Gastrocnemius medialis (tissue), 4 donors: ENCODE measurements around the gene TMEM117. TPM values are rescaled to one million over a fixed set of nuclear protein-coding genes. Genes with fewer than 3 reads are reported as not detected.

Source experiments
- ATAC-seq, 2 donors: fragments of 150-250 bp; one replicate each; pipeline ENCODE4 v1.9.1; 2016
- DNase-seq, 2 donors: peaks; one replicate each; pipeline ENCODE4 v3.0.0-alpha.2; 2019
- H3K27ac ChIP-seq, 4 donors: fragments of 200-600 bp; sonication (generic); 1 replicate in 1 of 4; 2 replicates in 3 of 4; pipeline ENCODE4 v1.5.1; 2016 to 2018; ENCODE audit warnings: mild to moderate bottlenecking in 2 of 4, moderate library complexity in 1 of 4
- H3K27me3 ChIP-seq, 3 donors: fragments of 200-600 bp; sonication (generic) in 2 of 3; 1 replicate in 1 of 3; 2 replicates in 2 of 3; pipeline versions ENCODE4 v1.5.1 to v1.6.0; 2016 to 2019; ENCODE audit warnings: mild to moderate bottlenecking in 1 of 3, moderate library complexity in 1 of 3
- H3K36me3 ChIP-seq, 2 donors: fragments of 200-600 bp; sonication (generic) in 1 of 2; one replicate each; pipeline ENCODE4 v1.5.1; 2017 to 2018
- H3K4me1 ChIP-seq, 2 donors: fragments of 200-600 bp; sonication (generic) in 1 of 2; one replicate each; pipeline ENCODE4 v1.5.1; 2016 to 2017; ENCODE audit warnings: mild to moderate bottlenecking in 2 of 2
- H3K4me3 ChIP-seq, 4 donors: fragments of 200-600 bp; sonication (generic) in 3 of 4; 1 replicate in 1 of 4; 2 replicates in 3 of 4; pipeline ENCODE4 v1.5.1; 2016 to 2019; ENCODE audit warnings: mild to moderate bottlenecking in 2 of 4
- H3K9me3 ChIP-seq, 3 donors: fragments of 200-600 bp; sonication (generic) in 2 of 3; 1 replicate in 1 of 3; 2 replicates in 2 of 3; pipeline ENCODE4 v1.5.1; 2016 to 2019
- CTCF ChIP-seq, 5 experiments: fragments of 450-650 bp in 3 of 5; fragments of 200-600 bp in 2 of 5; sonication (generic) in 2 of 5; IDR thresholded peaks in 4 of 5; conservative IDR thresholded peaks in 1 of 5; 1 replicate in 4 of 5; 2 replicates in 1 of 5; pipeline ENCODE4 v1.5.1; 2016 to 2019; ENCODE audit warnings: antibody characterized with exemption in 5 of 5, mild to moderate bottlenecking in 3 of 5, moderate library complexity in 3 of 5
- POLR2A ChIP-seq, 2 donors: fragments of 450-650 bp; IDR thresholded peaks; one replicate each; pipeline ENCODE4 v1.6.1; 2017; ENCODE audit warnings: antibody characterized with exemption in 2 of 2, mild to moderate bottlenecking in 2 of 2, moderate library complexity in 2 of 2
- in situ Hi-C, 4 donors: fragments of 200-750 bp; cut with MboI; loops; one replicate each; pipeline versions ENCODE4 v1.15.0 to v1.8.0; 2017; ENCODE audit warnings: low sequenced_read_pairs in 4 of 4
- intact Hi-C: fragments of 100-400 bp; cut with DNase I; formaldehyde crosslinking; loops from one replicate; pipeline ENCODE4 v1.15.1; 2023; ENCODE audit warnings: low total_unique reads
- total RNA-seq, 4 donors: library from RNA; depleted of rRNA; stranded (reverse); fragments of >200 nt; gene quantifications; one replicate each; pipeline versions ENCODE4 v1.1.0 to v1.2.3, GENCODE V29; 2016

The TMEM117 gene
- total RNA-seq, 4 donors from 2014 or later = 3.5 to 19.4 (median 6.1) TPM

GRCh38 chr12:44118946-44119345 lies 283.1 kb downstream of the TMEM117 start:
- ATAC-seq (no peak), DNase-seq (no peak)
- no peaks in the 10 kb centered on the region for H3K27me3 ChIP-seq
- H3K4me3 ChIP-seq = no peak overlapping the region
- intact Hi-C loops (no loop called here), in situ Hi-C loops (no loop called here)
- no peaks in the 10 kb centered on the region for H3K36me3 ChIP-seq
- no peak for TF ChIP-seq POLR2A (IDR thresholded peaks at IDR 0.05)
- no peak for TF ChIP-seq CTCF (IDR thresholded peaks at IDR 0.05 in 4 of 5, conservative IDR thresholded peaks at IDR 0.05 in 1 of 5)
- H3K27ac ChIP-seq = no peak overlapping the region
- H3K4me1 ChIP-seq = peaks cover 0 to 13% of the 10 kb centered on the region in 2 donors
- H3K9me3 ChIP-seq = no peaks in the 10 kb centered on the region

DNA sequence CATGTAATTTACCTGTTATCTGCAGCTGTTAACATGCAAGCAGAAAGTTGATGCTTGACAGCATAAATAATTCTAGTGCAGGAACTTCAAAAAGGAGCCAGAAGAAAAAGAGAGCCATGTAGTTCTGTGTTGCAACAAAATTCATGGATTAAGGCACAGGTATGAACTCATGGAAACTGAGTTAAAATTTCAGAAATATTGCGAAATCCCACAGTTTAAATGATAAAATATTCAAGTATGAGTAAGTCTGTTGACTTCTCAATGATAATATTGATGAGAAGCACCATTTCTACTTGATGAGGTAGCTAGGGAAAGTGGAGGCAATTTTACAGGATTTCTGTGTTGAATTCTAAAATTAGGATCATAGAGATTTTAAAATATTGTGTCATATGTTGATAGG lies 290.9 kb downstream of the TMEM117 start:
- H3K36me3 ChIP-seq = no peaks in the 10 kb centered on the region
- ATAC-seq = no peak
- H3K4me3 ChIP-seq = no peak overlapping the region
- no peaks in the 10 kb centered on the region for H3K9me3 ChIP-seq
- TF ChIP-seq POLR2A (IDR thresholded peaks at IDR 0.05) = no peak
- no peak for TF ChIP-seq CTCF (IDR thresholded peaks at IDR 0.05 in 4 of 5, conservative IDR thresholded peaks at IDR 0.05 in 1 of 5)
- intact Hi-C loops = no loop called here
- H3K4me1 ChIP-seq = no peaks in the 10 kb centered on the region
- in situ Hi-C loops = no loop called here
- DNase-seq = no peak
- H3K27ac ChIP-seq = no peak overlapping the region
- H3K27me3 ChIP-seq = no peaks in the 10 kb centered on the region

DNA sequence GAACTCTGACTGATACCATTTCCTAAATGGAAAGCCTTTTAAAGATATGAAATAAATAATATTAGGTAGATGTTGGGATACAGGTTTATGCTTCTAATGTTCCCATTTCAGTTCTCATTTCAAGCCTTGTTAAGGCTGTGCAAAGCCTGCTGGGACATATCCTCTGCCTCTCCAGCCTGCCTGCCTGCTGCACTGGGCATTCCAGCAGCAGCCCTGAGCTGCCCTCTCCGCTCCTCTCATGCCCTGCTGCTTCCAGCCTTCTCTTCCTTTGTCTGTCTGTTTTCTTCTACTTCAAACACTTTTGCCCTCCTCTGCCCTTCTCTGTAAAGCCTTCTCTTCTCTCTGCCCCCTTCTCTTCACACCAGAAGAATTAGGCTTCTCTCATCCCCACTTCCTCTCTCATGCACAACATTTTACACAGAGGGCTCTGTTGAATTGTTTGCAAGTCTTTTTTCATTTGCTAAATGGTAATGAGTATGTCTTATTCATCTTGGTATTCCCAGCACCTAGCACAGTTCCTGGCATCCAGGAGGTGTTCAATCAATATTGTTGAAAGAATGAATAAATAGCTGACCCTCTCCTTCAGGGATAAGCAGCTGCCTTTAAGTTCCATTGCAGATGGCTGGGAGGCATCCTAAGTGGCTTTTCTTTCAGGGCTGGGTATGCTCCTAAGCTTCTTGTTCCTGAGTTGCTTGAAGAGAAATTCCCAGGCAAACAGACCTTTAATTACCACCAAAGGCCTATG lies 292.3 kb downstream of the TMEM117 start:
- TF ChIP-seq CTCF (IDR thresholded peaks at IDR 0.05 in 4 of 5, conservative IDR thresholded peaks at IDR 0.05 in 1 of 5) (no peak), POLR2A (IDR thresholded peaks at IDR 0.05) (no peak)
- H3K9me3 ChIP-seq = no peaks in the 10 kb centered on the region
- no peaks in the 10 kb centered on the region for H3K27me3 ChIP-seq
- no peak for DNase-seq
- intact Hi-C loops = no loop called here
- H3K36me3 ChIP-seq = no peaks in the 10 kb centered on the region
- no peak for ATAC-seq
- in situ Hi-C loops = no loop called here
- H3K27ac ChIP-seq = no peak overlapping the region
- H3K4me3 ChIP-seq = no peak overlapping the region
- no peaks in the 10 kb centered on the region for H3K4me1 ChIP-seq

DNA sequence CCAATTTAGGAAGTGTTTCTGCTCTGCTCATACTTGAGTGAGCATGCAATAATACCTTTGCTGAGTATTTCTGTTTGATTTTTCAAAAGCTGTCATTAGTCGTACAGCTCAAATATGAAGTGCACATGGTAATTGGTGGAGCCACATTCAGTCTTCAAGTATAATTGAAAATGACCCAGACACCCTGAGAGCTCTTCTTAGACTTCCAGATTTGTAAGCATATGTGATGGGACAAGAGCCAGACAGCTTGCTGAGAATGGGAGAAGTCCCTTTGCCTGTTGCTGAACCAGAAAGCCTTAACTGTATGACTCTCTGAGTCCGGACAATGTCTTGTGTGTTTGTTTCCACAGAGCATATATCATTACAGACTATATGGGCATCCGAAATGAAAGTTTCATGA lies 307.3 kb downstream of the TMEM117 start:
- Histone ChIP-seq H3K27me3 (no peaks in the 10 kb centered on the region), H3K27ac (no peak overlapping the region), H3K36me3 (no peaks in the 10 kb centered on the region), H3K4me1 (no peaks in the 10 kb centered on the region), H3K9me3 (no peaks in the 10 kb centered on the region), H3K4me3 (no peak overlapping the region)
- in situ Hi-C loops = no loop called here
- DNase-seq = no peak
- TF ChIP-seq POLR2A (IDR thresholded peaks at IDR 0.05) (no peak), CTCF (IDR thresholded peaks at IDR 0.05 in 4 of 5, conservative IDR thresholded peaks at IDR 0.05 in 1 of 5) (no peak)
- no peak for ATAC-seq
- intact Hi-C loops = no loop called here

GRCh38 chr12:44148936-44149335 lies 313.1 kb downstream of the TMEM117 start:
- intact Hi-C loops (no loop called here), in situ Hi-C loops (no loop called here)
- ATAC-seq = no peak
- no peak for DNase-seq
- H3K4me1 ChIP-seq = peaks cover 0 to 3% of the 10 kb centered on the region in 2 donors
- TF ChIP-seq CTCF (IDR thresholded peaks at IDR 0.05 in 4 of 5, conservative IDR thresholded peaks at IDR 0.05 in 1 of 5) (no peak), POLR2A (IDR thresholded peaks at IDR 0.05) (no peak)
- H3K9me3 ChIP-seq = no peaks in the 10 kb centered on the region
- no peaks in the 10 kb centered on the region for H3K27me3 ChIP-seq
- H3K4me3 ChIP-seq = no peak overlapping the region
- H3K27ac ChIP-seq = no peak overlapping the region
- H3K36me3 ChIP-seq = no peaks in the 10 kb centered on the region
